ENCODE measurements around the gene GBX2. TPM values are rescaled to one million over a fixed set of nuclear protein-coding genes. Genes with fewer than 3 reads are reported as not detected.

The GBX2 gene
- total and polyA plus RNA-seq, 9 of the 15 experiments (the other 6 are each of a cell fraction or from before 2014, with no cell fraction given) = 0.03 to 0.53 (median 0.27) TPM; not detected in 1

- TF ChIP-seq, protein P1, sequence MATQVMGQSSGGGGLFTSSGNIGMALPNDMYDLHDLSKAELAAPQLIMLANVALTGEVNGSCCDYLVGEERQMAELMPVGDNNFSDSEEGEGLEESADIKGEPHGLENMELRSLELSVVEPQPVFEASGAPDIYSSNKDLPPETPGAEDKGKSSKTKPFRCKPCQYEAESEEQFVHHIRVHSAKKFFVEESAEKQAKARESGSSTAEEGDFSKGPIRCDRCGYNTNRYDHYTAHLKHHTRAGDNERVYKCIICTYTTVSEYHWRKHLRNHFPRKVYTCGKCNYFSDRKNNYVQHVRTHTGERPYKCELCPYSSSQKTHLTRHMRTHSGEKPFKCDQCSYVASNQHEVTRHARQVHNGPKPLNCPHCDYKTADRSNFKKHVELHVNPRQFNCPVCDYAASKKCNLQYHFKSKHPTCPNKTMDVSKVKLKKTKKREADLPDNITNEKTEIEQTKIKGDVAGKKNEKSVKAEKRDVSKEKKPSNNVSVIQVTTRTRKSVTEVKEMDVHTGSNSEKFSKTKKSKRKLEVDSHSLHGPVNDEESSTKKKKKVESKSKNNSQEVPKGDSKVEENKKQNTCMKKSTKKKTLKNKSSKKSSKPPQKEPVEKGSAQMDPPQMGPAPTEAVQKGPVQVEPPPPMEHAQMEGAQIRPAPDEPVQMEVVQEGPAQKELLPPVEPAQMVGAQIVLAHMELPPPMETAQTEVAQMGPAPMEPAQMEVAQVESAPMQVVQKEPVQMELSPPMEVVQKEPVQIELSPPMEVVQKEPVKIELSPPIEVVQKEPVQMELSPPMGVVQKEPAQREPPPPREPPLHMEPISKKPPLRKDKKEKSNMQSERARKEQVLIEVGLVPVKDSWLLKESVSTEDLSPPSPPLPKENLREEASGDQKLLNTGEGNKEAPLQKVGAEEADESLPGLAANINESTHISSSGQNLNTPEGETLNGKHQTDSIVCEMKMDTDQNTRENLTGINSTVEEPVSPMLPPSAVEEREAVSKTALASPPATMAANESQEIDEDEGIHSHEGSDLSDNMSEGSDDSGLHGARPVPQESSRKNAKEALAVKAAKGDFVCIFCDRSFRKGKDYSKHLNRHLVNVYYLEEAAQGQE (IDR thresholded peaks at IDR 0.05; ENCODE audit: borderline replicate concordance) = peak; percentile 78
- TF ChIP-seq, protein P1 (CRISPR knock-in tag; IDR thresholded peaks at IDR 0.05; ENCODE audit: low read depth) = no peak
- TF ChIP-seq RBFOX2 (IDR thresholded peaks at IDR 0.05; ENCODE audit: low read depth, low read length) (0 out of 2 replicates have a peak, but pooled peaks have one; percentile 37), LARP7 (IDR thresholded peaks at IDR 0.05) (no peak), POLR2G (IDR thresholded peaks at IDR 0.05; ENCODE audit: low read depth, low read length) (peak; percentile 60; the same call in 1 of the 2 replicates)
- TF ChIP-seq, protein P2, sequence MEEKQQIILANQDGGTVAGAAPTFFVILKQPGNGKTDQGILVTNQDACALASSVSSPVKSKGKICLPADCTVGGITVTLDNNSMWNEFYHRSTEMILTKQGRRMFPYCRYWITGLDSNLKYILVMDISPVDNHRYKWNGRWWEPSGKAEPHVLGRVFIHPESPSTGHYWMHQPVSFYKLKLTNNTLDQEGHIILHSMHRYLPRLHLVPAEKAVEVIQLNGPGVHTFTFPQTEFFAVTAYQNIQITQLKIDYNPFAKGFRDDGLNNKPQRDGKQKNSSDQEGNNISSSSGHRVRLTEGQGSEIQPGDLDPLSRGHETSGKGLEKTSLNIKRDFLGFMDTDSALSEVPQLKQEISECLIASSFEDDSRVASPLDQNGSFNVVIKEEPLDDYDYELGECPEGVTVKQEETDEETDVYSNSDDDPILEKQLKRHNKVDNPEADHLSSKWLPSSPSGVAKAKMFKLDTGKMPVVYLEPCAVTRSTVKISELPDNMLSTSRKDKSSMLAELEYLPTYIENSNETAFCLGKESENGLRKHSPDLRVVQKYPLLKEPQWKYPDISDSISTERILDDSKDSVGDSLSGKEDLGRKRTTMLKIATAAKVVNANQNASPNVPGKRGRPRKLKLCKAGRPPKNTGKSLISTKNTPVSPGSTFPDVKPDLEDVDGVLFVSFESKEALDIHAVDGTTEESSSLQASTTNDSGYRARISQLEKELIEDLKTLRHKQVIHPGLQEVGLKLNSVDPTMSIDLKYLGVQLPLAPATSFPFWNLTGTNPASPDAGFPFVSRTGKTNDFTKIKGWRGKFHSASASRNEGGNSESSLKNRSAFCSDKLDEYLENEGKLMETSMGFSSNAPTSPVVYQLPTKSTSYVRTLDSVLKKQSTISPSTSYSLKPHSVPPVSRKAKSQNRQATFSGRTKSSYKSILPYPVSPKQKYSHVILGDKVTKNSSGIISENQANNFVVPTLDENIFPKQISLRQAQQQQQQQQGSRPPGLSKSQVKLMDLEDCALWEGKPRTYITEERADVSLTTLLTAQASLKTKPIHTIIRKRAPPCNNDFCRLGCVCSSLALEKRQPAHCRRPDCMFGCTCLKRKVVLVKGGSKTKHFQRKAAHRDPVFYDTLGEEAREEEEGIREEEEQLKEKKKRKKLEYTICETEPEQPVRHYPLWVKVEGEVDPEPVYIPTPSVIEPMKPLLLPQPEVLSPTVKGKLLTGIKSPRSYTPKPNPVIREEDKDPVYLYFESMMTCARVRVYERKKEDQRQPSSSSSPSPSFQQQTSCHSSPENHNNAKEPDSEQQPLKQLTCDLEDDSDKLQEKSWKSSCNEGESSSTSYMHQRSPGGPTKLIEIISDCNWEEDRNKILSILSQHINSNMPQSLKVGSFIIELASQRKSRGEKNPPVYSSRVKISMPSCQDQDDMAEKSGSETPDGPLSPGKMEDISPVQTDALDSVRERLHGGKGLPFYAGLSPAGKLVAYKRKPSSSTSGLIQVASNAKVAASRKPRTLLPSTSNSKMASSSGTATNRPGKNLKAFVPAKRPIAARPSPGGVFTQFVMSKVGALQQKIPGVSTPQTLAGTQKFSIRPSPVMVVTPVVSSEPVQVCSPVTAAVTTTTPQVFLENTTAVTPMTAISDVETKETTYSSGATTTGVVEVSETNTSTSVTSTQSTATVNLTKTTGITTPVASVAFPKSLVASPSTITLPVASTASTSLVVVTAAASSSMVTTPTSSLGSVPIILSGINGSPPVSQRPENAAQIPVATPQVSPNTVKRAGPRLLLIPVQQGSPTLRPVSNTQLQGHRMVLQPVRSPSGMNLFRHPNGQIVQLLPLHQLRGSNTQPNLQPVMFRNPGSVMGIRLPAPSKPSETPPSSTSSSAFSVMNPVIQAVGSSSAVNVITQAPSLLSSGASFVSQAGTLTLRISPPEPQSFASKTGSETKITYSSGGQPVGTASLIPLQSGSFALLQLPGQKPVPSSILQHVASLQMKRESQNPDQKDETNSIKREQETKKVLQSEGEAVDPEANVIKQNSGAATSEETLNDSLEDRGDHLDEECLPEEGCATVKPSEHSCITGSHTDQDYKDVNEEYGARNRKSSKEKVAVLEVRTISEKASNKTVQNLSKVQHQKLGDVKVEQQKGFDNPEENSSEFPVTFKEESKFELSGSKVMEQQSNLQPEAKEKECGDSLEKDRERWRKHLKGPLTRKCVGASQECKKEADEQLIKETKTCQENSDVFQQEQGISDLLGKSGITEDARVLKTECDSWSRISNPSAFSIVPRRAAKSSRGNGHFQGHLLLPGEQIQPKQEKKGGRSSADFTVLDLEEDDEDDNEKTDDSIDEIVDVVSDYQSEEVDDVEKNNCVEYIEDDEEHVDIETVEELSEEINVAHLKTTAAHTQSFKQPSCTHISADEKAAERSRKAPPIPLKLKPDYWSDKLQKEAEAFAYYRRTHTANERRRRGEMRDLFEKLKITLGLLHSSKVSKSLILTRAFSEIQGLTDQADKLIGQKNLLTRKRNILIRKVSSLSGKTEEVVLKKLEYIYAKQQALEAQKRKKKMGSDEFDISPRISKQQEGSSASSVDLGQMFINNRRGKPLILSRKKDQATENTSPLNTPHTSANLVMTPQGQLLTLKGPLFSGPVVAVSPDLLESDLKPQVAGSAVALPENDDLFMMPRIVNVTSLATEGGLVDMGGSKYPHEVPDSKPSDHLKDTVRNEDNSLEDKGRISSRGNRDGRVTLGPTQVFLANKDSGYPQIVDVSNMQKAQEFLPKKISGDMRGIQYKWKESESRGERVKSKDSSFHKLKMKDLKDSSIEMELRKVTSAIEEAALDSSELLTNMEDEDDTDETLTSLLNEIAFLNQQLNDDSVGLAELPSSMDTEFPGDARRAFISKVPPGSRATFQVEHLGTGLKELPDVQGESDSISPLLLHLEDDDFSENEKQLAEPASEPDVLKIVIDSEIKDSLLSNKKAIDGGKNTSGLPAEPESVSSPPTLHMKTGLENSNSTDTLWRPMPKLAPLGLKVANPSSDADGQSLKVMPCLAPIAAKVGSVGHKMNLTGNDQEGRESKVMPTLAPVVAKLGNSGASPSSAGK (IDR thresholded peaks at IDR 0.05) = peak; percentile 76
Observed at GRCh38 chr2:236168110-236169080, at the start of gene GBX2 (continued).

Data from K562 (cell line).